ENCODE measurements around the gene HMG20A.
"Not testable (repeated sequence)": the region's sequence is repeated elsewhere in the genome, so short reads cannot be mapped to it uniquely, and the experiment has no call there.

GRCh38 chr15:77410157-77410500, 10.6 kb upstream of the HMG20A start:
- TF ChIP-seq, protein P1, sequence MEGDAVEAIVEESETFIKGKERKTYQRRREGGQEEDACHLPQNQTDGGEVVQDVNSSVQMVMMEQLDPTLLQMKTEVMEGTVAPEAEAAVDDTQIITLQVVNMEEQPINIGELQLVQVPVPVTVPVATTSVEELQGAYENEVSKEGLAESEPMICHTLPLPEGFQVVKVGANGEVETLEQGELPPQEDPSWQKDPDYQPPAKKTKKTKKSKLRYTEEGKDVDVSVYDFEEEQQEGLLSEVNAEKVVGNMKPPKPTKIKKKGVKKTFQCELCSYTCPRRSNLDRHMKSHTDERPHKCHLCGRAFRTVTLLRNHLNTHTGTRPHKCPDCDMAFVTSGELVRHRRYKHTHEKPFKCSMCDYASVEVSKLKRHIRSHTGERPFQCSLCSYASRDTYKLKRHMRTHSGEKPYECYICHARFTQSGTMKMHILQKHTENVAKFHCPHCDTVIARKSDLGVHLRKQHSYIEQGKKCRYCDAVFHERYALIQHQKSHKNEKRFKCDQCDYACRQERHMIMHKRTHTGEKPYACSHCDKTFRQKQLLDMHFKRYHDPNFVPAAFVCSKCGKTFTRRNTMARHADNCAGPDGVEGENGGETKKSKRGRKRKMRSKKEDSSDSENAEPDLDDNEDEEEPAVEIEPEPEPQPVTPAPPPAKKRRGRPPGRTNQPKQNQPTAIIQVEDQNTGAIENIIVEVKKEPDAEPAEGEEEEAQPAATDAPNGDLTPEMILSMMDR (IDR thresholded peaks at IDR 0.05): not testable (repeated sequence)
- TF ChIP-seq POLR2AphosphoS5, POLR2A (IDR thresholded peaks at IDR 0.05): not testable (repeated sequence)
